GM21526 (cell line): ENCODE data around the gene POLD2.

Experiments
- ATAC-seq: cut with Tn5 transposase; IDR thresholded peaks from one replicate; pipeline ENCODE4 v1.9.1; 2021; ENCODE audit warnings: moderate library complexity; ENCODE audit not compliant: unreplicated experiment, low FRiP score

The POLD2 gene

GRCh38 chr7:44152971-44153947 lies 29.9 kb upstream of the POLD2 start:
- ATAC-seq: no peak

DNA sequence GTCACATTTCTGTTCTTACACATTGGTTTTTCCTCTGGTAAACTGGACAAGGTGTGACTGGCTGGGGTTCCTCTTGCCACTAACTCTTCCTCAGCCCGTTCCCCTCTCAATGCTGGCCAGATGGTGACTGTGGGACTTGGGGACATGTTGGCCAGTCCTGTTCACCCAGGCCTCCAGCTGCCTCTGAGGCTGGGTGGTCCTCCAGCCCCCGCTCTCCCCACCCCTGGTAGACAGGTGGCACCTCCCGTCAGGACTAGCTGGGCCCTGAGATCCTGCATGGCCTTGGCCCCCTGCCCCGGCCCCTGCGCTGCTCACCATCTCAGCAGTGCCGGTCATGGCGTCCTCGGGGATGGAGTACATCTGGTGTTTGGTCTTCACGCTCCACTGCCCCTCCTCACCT lies 28.6 kb upstream of the POLD2 start:
- no peak for ATAC-seq

DNA sequence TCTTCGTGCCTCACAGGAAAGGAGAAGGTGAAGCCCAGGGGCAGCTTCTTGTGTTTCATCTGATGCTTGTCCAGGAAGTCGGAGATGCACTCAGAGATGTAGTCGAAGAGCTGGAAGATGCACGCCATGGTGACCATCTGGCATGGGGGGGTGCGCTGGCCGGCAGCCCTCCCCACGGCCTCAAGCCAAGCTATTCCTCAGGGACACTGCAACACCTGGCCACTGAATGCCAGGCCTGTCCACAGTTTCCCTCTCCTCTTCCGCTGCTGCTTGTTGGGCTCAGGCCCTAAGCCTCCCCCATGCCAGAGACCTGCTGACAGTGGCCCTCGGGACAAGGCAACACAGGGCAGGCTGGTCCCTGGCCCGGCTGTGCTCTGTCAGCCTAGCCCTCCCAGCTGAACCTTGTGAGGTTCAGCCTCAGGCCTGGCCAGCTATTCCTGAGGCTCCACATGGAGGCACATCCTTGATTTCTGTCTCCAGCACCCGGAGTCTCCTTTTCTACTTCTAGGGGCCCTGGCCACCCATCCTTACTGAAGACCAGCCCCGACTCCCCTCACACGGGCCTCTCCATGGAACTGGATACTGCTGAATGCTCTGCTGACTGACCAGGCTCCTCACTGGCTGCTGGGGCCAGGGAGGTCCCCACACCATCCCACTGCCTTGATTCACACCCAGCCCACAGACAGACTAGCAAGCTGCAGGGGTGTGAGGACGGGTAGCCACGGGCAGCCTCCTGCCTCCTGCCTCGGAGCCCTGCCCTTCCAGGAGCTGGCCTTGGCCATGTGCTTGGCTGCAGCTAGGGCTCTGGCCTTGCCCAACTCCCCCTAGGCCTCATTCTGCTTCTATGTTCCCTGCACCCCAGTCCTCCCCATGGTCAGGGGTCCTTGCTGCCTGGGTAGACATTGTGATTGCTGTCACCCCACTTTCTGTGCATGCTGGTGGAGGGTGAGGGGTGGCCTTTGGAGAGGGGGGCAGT lies 27.9 kb upstream of the POLD2 start:
- no peak for ATAC-seq

GRCh38 chr7:44150466-44150832 lies 27.1 kb upstream of the POLD2 start:
- ATAC-seq: no peak

GRCh38 chr7:44149571-44150465 lies 26.5 kb upstream of the POLD2 start:
- ATAC-seq: no peak

DNA sequence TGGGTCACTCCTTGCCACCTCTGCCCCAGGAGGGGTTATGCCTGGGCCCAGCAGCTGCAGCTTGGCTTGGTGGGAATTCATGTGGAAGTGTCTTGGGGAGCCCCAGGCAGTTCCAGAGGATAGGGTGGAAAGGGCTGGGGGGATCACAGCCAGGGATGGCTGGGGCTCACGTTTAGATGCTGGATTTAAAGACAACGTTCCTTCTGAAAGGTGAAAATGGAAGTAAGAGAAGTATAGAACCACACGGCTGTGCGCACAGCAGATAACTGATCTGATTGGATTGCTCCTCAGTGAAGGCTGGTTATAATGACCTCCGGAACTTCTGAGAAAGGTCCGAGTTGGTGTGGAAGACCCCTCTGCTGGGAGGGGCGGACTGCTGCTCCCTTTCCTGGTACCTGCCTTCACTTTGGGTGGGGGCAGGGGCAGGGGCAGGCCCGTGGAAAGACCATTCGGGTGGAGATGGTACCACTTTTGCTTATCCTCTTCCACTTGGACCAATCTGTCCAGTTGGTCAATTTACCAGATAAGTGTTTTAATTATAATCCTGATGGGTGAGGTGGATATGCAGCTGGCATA lies 25.7 kb upstream of the POLD2 start:
- no peak for ATAC-seq

DNA sequence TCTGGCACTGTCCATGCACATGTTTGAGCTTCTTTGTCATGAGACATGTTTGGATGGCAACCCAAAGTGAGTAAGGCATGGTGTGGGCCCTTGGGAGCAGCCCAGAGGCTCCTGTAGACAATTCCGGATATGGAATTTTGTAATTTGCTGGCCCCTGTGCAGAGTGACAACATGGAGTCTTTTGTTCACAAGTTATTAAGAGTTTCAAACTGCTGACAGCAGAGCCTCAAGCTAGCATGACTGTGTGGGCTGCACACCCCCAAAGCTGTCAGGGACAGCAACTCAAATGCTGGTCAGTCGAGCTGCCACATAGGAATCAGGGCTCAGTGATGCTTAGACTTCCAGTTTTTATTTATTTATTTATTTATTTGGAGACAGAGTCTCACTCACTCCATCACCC lies 24.8 kb upstream of the POLD2 start:
- no peak for ATAC-seq

GRCh38 chr7:44147026-44147991 lies 24.0 kb upstream of the POLD2 start:
- no peak for ATAC-seq

GRCh38 chr7:44145969-44146911 lies 22.9 kb upstream of the POLD2 start:
- no peak for ATAC-seq

- no peak for ATAC-seq
Measured at GRCh38 chr7:44145479-44145968, 22.2 kb upstream of the POLD2 start.

GRCh38 chr7:44144968-44145478 lies 21.7 kb upstream of the POLD2 start:
- ATAC-seq: no peak

- no peak for ATAC-seq
Measured at GRCh38 chr7:44144426-44144967, 21.1 kb upstream of the POLD2 start.

- no peak for ATAC-seq
Measured at GRCh38 chr7:44143646-44144250, 20.4 kb upstream of the POLD2 start.

GRCh38 chr7:44142028-44142427 lies 18.7 kb upstream of the POLD2 start:
- ATAC-seq: no peak

DNA sequence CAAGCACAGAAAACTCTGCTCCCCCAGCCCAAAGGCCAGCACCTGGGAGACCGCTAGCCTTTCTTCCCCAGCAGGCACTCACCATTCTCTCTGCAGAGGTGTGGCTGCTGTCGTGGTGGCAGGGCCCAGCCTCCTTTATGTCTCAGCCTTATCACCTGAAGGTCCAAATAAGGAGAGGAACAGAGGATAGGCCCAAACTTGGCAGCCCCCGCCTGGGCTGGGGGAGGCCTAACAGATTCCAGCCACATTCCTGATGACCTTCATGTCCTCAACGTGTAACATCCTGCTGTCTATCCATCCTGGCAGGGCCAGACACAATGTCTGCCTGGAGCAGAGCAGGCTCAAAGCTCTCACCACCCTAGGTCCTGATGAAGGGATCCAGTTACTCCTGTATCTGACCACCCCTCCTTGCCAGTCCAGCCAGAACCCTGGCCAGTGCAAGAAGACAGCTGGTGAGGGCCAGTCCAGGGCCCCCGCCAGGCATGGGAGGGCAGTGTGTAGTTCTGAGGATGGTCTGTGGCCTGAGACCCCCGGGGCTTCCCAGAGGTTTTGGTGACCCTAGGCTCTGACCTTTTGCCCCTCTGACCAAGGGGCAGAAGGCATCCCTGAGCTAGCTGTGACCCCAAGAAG lies 18.0 kb upstream of the POLD2 start, which contains the start of gene MYL7:
Gene MYL7 (minus strand): TSS at position 112 of the 630 bp plus-strand sequence. CDS start 27 bp downstream, at position 85.
- ATAC-seq: no peak

DNA sequence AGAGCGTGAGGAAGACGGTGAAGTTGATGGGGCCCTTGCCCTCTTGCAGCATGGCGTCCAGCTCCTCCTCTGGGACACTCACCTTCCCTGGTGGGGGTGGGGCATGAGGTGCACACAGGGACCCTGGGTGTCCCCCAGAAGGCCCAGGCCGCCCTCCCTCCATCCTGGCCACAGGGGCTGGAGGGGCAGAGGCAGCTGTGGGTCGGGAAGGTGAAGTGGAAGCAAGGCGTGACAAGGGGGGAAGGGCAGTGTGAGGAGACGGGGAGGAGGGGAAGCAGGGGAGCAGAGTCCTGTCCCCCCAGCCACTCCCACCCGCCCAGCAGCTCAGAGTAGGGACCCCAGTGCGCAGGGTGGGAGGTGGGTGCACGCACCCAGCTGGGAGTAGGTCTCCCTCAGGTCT lies 17.0 kb upstream of the POLD2 start:
- no peak for ATAC-seq
